GM18870 (cell line): ENCODE results near the gene GUCA2B.

ENCODE experiments used
- ATAC-seq: cut with Tn5 transposase; IDR thresholded peaks from one replicate; pipeline ENCODE4 v1.9.1; 2021; ENCODE audit warnings: moderate library complexity; ENCODE audit not compliant: unreplicated experiment

Gene GUCA2B

DNA sequence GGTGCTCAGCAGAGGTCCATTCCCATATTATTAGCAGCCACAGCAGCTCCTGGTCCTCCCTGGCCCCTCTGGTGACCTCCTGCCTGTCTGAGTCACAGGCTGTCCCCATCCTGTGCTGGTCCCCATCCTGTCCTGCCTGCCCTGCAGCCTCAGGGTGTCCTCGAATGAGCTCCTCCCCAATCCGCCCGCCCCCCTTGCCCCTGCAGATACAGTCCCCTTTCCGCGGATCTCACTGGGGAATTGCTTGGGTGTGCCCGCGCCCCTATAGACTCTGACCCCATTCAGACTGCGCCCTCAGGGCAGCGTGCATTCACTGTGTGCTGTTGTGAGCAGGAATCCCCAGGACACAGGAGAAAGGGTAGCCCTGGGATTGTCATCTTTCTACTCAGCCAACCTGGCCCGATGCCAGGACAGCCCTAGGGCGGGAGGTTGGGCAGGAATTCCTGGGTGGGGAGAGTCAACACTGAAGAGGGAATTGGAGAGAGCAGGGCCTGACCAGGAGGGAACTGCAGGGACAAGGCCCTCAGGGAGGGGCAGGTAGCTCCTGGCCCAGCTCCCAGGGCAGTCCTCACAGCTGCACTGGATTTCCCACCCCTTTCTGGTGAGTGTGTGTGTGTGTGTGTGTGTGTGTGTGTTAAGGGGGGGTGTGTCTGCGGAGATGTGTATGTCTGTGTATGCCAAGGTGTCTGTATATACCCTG lies 12.5 kb downstream of the GUCA2B start:
- no peak for ATAC-seq

DNA sequence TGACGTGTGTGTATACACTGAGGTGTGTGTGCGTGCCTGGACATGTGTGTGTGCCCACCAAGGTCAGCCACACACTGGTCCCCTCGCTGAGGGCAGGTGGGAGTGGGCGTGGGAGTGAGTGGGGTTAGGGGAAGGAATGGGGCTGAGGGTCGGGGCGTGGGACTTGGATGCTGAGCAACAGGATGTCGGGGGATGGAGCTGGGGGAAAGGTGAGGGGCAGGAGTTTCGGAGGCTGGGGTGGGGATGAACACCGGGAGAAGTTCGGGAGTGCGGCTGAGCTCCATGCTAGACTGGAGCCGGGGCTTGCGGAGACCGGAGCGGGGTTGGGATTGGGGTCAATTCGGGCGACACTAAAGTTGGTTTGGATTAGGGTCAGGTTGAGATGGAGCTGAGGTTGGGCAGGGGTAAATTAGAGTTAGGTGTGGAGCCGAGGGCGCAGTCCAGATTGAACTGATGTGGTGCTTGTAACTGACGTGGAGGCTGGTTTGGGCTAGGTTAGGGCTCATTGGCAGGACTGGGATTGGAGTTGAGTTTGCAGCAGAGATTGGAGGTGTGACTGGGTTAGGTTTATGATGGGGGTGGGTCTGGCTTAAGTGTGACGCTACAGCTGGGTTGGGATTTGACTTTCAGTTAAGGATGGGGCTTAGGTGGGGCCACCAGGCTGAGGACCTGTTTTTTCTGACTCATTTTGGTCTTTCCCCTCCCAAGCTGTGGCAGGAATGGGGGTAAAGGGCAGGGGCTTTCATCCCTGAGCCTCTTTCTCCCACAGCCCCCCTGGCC lies 14.6 kb downstream of the GUCA2B start:
- ATAC-seq: no peak

DNA sequence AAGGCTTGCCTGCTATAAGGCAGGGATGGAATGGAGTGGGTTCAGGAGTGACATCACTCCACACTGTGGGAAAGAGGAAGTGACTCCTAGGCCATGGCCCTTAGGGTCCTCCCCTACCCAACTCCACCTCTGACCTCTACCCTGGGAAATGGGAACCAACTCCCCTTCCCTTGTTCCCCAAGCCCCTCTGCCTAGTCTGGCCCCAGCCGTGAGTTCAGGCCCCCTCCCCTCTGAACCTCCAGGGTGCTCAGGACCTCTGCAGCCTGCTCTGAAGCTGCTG lies 15.1 kb downstream of the GUCA2B start:
- no peak for ATAC-seq

DNA sequence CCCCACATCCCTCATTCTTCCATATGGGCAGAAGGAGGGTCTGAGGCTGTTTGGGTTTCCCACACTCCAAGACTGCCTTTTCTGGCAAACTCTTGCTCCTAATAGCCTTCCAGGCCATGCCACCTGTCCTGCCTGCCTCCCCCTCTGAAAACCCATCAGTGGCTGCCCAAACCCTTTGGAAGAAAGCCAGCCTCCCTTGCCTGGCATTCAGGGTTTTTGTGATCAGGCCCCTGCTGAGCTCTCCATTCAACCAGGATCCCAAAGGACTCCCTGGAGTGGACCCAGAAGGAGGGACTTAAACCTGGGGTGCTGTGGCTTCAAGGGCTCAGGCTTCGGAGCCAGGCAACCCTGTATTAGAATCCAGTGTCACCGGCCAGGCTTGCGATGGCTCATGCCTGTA lies 15.6 kb downstream of the GUCA2B start:
- ATAC-seq: no peak

DNA sequence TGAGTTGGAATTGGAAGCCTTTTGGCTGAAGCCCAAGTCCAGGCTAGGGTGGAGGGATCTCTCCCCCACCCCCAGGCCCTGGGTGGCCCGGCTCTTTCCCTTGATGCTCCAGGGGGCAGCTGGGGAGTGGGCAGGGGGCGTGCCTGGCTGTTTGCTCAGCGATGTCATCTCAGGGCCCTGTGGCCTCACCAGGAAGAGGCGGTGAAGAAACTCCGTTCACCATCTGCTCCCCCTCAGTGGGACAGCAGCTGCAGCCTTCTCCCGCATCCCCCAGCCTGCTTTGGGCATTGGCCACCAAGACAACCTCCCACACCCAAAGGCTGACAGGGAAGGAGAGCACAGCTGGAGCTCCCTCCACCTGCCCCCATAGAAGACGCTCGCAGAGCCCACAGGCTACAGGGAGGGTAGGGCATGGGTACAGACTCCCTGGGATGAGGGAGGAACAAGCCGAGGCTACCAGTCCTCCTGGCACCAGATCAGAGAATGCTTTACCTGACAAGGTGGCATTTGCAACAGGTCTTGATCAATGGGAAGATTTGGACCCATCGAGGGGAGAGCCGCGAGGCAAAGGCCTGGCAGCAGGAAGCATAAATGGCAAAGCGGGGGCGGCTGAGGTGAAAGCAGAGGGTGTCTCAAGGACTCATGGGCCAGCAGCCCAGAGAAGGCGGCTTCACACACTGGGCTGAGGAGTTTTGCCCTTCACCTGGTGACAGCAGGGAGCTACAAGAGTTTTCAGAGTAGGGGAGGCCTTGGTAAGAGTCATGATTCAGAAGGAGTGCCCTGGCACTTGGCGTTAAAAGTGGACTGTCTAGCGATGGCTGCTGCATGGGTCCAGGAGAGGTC lies 17.8 kb downstream of the GUCA2B start:
- no peak for ATAC-seq

DNA sequence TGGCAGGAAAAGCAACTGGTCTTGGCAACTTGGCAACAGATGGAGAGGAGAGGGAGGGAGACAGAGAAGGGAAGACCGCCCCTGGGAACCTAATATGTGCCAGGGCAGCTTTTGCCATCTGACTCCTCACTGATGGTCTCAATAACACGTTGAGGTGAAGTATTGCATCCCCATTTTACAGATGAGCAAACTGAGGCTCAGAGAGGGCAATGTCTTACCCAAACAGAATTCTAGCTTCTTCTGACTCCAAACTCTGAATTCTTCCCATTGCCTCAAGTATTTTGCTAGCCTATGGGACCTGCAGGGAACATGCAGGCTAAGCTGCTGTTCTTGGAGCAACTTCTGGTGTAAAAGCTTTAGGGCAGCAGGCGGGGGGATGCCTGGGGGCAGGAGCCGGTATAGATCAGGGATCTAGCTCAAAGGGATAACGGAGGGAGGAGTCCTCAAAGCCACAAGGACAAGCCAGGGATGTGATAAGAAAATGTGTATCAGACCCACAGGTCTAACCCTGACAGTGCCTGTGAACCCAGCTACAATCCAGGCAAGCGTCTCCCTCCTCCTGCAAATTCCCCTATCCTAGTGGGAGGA lies 18.6 kb downstream of the GUCA2B start:
- ATAC-seq: no peak

DNA sequence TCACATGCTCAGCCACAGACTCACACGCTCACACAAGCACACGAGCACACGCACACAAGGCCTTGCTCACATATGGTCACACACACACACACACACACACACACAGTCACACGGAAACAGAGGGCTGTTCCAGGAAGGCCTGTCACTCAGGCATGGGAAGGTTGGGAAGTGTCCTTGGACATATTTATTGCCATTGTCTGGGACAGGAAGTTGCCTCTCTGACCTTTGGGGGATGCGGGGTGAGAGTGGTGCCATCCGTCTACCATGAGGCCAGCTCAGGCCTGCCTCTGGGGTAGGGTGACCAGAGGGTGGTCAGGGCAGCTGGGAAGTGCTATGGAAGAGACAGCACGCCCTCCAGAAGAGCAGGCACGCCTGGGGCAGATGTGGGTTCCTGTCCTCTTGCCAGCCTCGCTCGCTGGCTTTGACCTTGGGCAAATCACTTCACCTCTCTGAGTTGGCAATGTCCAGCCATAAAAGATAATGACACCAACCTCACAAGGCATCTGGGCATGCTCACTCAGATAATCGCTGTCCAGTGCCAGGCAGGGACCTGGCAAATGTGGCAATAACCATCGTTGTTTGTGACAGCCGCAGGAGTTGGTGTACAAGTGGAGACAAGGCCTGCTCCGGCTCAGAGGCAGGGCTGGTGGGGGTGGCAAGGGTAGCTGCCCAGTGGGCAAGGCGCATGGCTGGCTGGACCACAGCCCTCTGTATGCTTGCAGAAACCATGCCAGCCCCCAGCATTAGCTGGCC lies 19.3 kb downstream of the GUCA2B start:
- no peak for ATAC-seq

DNA sequence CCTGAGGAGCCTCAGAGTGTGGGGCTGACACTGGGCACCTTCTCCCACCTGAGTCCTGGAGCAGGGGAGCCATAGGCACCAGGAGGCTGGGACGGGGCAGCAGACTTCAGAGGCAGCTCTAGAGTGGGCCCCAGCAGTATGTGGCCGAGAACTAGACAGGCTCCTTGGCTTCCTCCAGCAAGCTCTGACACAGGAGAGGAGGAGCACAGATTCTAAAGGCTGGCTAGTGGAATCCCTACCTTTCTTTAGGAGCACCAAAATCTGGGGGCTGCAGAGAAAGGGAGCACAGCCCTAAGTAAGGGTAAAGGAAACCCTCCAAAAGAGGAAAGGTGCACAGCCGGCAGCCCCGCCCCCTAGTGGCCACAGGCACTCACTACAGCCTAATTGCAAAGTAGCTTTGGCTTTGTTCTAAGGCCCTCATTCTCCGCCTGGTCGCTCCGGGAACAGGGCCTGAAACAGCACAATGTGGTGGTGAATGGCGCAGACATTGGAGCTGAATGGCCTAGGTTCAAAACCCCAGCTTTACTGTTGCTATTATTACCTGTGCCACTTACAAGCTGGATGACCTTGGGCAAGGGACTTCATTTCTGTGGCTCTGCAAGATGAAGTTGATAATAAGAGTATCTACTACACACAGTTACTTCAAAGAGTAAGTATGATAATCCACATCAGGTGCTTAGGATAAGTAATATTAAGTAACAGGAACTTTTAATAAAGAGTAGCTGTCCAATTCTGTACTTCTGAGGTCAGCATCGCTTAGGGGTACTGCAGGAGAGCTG lies 20.1 kb downstream of the GUCA2B start:
- no peak for ATAC-seq

DNA sequence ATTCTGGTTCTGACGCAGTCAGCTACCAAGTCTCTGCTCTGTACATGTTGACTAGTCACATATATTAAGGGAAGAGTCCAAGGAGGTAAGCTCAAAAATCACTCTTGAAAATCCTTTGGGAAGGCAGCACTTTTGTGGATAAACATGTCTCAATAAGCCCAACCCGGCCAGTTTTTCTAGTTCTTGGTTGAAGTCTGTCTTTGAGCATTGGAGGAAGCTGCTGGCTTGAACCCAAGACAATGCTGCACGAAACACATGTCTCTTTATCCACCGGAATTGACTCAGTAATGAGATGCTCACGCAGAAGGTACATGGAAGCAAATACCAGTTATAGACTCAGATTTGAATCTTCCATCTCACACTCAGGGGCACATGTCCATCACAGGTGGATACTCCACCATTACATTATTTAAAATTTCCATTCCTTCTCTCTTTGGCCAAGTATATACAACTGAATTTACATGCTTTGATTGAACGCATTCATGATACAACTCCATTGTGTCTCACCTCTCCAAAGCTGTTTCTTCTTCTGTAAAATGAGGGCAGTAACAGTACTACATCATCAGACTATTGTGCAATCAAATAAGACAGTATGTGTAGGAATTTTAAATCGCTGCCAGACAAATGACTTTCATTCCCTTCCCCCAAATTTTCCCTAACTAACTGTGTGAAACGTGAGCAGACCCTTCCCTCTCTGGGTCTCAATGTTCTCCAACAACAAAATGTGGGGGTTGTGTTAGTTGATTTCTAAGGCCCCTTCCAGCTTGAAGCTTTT lies 20.9 kb downstream of the GUCA2B start:
- ATAC-seq: no peak

DNA sequence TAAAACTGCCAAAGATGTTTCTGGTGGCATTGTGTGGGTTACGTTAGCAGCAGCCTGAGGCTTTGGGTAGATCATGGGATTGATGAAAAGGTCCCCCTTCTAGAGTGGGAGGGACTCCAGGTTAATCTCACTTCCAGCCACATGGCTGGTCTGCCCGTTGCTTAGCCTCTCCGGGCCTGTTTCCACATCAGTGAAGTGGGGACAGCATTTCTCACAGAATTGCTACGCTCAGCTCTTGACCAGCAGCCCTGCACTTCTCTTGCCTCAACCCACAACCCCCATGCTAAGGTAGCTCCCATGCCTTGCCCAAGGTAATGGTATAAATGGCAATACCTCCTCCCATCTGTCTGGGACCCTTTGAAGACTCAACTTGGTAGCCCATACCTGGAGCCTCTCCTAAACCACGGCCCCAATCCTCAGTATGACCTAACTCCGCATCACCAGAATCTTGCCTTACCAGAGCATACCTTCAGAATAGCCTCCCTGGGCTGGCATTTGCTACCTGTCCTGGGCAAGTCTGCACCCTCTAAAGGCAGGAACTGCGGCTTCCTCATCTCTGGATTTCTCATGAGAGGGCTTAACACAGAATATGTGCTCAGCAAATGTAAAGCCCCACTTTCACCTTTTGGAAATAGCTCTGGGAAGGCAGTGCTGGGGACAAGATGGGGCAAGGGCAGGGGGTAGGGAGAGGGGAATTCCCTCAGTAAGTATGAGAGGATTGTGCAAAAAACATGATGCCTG lies 22.3 kb downstream of the GUCA2B start:
- ATAC-seq: no peak

DNA sequence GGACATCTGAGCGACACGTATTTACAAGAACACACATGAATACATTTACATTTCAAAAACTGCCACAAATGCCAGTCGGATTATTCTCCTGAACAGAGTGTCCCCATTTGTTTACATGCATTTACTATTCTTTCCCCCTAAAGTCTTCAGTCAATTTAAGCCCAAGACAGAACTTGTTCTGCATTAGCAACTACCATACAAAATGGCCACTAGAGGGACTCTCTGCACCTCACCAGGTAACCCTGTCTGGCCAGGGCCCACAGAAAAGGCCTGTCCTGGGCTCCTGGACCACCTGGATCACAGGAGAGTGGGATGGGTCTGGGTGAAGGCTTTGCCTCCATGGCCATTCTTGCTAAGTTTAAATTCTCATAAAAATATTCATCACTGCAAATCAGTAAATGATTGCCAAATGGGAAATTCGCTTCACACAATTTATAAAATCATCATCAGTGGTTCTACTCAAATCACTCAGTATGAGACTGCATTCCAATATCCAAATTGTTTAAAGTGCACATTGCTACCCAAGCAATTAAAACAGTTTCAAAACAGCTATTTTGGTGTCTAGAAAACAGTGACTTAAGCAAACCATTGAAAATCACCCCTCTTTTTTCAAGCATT lies 23.8 kb downstream of the GUCA2B start:
- no peak for ATAC-seq

DNA sequence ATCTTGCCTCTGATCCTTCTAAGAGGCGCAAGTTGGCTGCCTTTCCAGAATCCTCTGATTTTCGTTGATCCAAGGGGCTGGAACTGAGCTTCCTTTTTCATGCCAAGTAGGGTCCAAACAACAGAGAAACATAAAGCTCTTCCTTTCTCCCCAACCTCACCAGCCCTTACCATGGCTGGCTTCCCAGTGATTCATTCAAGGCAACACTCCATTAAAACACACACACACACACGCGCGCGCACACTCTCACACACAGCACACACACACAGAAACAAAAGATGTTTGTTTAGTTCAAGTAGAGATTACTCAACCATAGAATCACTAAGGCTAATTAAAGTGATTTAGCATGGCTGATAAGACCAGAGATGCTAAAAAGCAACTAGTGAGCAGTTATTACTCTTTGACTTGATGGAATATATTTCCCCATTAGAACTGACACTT lies 24.4 kb downstream of the GUCA2B start:
- ATAC-seq: no peak

DNA sequence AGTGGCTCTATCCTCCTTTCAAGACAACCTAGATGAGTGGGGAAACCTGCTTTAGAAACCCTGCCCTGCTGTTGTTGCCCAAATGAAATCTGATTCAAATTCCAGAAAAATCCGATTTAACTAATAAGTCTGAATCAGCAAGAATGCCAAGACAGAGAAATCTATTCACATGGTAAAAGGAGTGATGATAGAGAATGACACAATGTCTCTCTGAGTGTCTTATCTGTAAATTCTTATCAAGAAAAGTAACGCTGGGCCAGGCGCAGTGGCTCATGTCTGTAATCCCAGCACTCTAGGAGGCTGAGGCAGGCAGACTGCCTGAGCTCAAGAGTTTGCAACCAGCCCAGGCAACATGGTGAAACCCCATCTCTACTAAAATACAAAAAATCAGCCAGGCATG lies 25.0 kb downstream of the GUCA2B start:
- ATAC-seq: no peak

DNA sequence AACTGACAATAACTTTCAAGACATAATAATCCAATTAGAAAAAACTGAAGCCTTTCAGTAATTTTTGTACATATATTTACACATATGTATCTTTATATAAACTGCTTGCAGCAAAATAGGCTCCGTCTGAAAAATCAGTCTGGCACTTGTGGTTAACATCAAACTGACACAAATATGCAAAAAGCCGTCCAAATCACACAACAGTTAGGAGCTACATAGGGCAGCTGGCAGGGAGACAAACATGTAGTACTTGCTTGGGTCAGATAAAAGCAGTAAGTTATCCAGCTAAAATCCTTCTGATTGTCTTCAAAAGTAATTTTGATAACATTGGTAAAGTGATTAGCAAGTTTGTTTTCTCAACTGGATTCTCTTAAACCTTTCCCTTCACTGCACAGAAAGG lies 26.1 kb downstream of the GUCA2B start:
- ATAC-seq: no peak

DNA sequence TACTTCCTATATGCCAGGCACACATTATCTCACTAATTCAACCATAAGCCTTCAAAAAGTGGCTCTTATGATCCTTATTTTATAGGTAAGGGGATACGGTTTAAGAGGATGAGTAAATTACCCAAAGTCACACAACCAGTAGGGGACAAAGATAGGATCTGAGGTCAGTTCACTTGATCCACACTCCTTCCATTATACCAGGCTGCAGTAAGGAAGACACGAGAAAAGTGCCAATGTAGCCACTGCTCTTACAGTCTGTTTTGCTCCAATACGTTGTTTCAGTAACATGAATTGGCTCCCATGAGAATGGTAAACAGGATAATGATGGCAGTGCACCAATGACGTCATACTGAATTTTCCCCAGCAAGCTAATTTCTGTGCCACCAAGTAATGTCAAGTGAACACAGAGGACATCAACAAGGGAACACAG lies 26.7 kb downstream of the GUCA2B start:
- no peak for ATAC-seq

DNA sequence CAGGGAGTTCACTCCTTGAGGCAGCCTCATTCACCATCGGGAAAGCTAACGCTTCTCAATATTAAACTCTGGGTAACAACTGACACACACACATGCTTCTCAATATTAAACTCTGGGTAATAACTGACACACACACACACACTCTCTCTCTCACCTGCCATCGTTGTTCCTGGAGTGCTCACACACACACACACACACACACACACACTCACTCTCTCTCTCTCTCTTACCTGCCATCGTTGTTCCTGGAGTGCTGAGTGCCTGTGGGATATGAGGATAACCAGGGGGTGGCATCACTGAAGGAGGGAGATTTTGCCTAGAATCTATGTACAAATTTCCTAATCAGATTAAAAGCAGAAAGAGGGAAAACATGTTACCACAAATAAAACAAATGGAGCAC lies 28.5 kb downstream of the GUCA2B start:
- ATAC-seq: no peak

DNA sequence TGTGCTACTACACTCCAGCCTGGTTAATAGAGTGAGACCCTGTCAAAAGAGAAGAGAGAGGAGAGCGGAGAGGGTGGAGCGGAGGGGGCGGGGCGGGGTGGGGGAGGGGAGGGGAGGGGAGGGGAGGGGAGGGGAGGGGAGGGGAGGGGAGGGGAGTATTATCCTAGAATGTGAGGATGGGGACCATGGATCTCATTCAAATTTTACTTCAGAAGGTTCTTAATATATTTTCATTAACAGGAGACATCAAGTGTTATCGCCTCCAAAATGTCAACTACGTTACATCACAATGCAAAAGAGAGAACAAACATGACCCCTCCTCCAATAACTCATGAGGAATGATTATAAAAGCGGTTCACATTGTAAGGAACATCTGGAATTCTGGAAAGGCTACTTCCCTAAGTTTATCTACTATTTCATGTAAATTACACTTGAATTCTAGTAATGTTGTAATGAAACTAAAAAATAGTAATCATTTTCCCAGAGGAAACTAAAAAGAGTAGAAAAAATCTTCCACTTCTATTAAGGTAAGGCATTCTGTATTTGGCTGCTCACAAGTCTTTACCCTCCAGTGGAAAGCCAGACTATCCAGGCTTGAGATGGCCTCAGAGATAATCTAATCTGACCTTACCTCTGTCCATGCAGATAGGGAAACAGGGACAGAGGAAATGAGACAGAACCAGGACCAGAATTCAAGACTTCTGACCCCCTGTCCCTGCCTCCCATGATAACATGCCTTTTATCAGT lies 30.2 kb downstream of the GUCA2B start:
- ATAC-seq: no peak

DNA sequence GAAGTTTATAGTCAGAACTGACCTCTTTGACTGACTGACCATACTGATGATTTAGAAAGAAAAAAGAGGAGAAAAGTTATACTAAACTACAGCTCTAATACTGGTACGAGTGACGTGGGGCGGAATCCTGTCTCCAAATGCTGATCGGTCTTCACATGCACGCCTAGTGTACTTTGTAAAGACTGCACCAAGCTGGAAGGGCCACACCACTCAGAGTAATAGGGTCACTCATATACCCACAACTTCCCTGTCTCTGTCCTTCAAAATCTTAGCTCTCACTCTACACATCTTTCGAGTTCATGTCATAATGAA lies 30.7 kb downstream of the GUCA2B start:
- no peak for ATAC-seq
